ENCODE measurements around the gene HS2ST1.

DNA sequence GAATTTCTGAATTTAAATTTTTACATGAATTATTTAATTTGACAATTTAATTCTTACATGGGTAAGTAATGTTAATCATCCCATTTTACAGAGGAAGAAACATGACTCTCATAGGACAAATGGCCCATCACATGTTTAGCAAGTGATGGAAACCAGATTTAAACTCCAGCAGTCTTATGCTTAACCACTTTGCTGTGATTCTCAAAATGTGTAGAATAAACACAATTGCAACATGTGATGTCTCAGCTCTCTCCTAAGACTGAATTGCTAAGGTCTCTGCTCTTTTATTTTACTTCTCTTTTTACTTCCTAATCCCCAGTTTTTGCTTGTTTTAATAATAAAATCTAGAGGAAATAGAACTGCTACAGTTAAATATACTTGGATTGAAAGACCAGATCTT lies 42.8 kb downstream of the HS2ST1 start:
- TF ChIP-seq, protein P1, sequence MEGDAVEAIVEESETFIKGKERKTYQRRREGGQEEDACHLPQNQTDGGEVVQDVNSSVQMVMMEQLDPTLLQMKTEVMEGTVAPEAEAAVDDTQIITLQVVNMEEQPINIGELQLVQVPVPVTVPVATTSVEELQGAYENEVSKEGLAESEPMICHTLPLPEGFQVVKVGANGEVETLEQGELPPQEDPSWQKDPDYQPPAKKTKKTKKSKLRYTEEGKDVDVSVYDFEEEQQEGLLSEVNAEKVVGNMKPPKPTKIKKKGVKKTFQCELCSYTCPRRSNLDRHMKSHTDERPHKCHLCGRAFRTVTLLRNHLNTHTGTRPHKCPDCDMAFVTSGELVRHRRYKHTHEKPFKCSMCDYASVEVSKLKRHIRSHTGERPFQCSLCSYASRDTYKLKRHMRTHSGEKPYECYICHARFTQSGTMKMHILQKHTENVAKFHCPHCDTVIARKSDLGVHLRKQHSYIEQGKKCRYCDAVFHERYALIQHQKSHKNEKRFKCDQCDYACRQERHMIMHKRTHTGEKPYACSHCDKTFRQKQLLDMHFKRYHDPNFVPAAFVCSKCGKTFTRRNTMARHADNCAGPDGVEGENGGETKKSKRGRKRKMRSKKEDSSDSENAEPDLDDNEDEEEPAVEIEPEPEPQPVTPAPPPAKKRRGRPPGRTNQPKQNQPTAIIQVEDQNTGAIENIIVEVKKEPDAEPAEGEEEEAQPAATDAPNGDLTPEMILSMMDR (IDR thresholded peaks at IDR 0.05; ENCODE audit: insufficient read depth, low read length), result no peak
- TF ChIP-seq, protein P2, sequence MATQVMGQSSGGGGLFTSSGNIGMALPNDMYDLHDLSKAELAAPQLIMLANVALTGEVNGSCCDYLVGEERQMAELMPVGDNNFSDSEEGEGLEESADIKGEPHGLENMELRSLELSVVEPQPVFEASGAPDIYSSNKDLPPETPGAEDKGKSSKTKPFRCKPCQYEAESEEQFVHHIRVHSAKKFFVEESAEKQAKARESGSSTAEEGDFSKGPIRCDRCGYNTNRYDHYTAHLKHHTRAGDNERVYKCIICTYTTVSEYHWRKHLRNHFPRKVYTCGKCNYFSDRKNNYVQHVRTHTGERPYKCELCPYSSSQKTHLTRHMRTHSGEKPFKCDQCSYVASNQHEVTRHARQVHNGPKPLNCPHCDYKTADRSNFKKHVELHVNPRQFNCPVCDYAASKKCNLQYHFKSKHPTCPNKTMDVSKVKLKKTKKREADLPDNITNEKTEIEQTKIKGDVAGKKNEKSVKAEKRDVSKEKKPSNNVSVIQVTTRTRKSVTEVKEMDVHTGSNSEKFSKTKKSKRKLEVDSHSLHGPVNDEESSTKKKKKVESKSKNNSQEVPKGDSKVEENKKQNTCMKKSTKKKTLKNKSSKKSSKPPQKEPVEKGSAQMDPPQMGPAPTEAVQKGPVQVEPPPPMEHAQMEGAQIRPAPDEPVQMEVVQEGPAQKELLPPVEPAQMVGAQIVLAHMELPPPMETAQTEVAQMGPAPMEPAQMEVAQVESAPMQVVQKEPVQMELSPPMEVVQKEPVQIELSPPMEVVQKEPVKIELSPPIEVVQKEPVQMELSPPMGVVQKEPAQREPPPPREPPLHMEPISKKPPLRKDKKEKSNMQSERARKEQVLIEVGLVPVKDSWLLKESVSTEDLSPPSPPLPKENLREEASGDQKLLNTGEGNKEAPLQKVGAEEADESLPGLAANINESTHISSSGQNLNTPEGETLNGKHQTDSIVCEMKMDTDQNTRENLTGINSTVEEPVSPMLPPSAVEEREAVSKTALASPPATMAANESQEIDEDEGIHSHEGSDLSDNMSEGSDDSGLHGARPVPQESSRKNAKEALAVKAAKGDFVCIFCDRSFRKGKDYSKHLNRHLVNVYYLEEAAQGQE (IDR thresholded peaks at IDR 0.05; ENCODE audit: insufficient replicate concordance, low read depth), result no peak
- no peak for TF ChIP-seq POLR2AphosphoS5 (IDR thresholded peaks at IDR 0.05; ENCODE audit: low read depth)
- no peak for TF ChIP-seq GABPA (IDR thresholded peaks at IDR 0.05; ENCODE audit: low read depth)
- no peak for TF ChIP-seq SPI1 (IDR thresholded peaks at IDR 0.05; ENCODE audit: borderline replicate concordance, low read depth)

All from HL-60 (cell line).